GM12892 (cell line): ENCODE data around the gene NECAB3.

ENCODE experiments used
- DNase-seq: peaks from one replicate; pipeline ENCODE4 v3.0.0; 2011; ENCODE audit not compliant: insufficient read length
- FAIRE-seq: peaks from 2 replicates; lab custom pipeline; 2011; peaks lifted over from hg19 to GRCh38; lab: Jason Lieb, UNC
- POLR2A ChIP-seq: IDR thresholded peaks from 2 replicates; pipeline ENCODE4 v1.6.1; 2011; ENCODE audit warnings: low read depth, low read length, control low read depth
- POLR2AphosphoS5 ChIP-seq: IDR thresholded peaks from 2 replicates; pipeline ENCODE4 v1.6.1; 2011; ENCODE audit warnings: low read depth, low read length, control low read depth
- TAF1 ChIP-seq: IDR thresholded peaks from 2 replicates; pipeline ENCODE4 v1.6.1; 2011; ENCODE audit warnings: low read depth, mild to moderate bottlenecking, control low read depth, low read length, borderline replicate concordance

The NECAB3 gene

DNA sequence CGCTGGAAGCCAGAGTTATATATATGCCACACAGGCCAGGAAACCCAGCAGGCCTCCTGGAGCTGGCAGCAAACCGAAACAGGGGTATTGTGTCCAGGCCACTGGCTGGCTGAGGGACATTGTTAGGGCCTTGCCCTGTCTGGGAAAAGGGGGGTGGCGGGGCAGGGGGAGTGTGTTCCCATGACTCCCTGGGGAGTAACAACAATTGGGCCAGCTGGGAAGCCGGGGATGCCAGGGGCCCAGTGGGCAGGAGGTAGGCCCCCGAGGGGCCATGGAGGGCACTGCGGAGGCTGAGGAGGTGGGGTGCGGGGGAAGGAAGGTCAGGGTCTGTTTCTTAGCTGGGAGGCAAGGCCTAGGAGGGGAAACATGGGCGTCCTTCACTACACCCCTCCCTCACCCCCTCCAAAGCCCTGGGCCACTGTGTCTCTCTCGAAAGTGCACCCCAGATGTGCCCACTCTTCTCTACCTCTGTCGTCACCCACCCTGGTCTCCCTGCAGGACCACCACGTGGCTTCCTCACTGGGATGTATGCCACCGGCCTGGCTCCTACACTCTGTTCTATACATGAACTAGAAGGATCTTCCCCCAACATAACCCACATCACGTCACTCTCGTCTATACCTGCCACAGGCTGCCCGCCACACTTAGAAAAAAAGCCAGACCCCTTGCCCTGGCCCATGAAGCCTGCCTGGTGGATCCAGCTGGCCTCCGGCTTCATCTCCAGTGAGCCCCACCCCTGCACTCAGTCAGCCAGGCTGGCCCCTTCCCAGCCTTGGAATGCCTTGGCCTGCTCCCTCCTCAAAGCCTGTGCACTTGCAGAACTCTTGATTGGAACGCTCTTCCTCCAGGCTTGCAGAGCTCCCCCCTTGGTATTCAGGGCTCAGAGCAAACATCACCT is 19.8 kb upstream of the NECAB3 start:
- FAIRE-seq = no peak
- DNase-seq = no peak
- no peak for TF ChIP-seq POLR2AphosphoS5
- TF ChIP-seq TAF1 = no peak
- no peak for TF ChIP-seq POLR2A

DNA sequence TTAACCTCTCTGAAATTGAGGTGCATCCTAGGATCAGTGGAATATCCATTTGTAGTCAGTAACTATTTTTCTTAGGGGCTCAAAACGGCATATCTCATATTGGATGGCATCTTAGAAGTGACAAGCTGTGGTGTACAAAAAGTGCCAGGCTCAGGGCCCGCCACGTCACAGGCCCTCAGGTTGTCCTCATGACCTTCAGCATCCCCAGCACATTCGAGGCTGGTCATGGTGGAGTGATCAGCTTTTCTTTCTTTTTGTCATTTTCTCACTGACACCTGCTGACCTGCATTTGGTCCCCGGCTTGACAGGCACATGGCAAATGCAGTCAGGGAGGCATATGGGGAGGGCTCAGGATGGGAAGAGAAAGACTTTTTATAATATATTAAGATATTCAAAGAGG is 19.1 kb upstream of the NECAB3 start:
- no peak for DNase-seq
- FAIRE-seq = no peak
- TF ChIP-seq POLR2AphosphoS5 = no peak
- TF ChIP-seq POLR2A = no peak
- TF ChIP-seq TAF1 = no peak

DNA sequence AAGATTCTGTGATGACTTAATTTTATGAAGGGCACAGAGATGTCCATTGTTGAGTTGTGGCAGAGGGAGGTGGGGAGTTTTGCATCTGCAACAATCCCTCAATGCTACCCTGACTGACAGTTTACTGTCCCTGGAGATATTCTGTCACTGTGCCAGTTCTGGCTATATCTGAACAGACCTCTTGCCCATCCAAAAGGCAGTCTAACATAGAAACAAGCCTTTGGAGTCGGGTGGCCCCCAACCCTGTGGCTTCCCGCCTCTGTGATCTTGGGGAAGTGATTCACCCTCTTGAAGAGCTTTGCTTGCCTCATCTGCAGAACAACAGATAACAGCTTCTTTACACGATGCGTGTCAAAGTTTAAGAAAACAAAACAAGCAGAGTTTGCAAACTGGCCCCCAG is 15.7 kb upstream of the NECAB3 start:
- no peak for TF ChIP-seq TAF1
- no peak for TF ChIP-seq POLR2AphosphoS5
- no peak for TF ChIP-seq POLR2A
- DNase-seq = no peak
- no peak for FAIRE-seq

DNA sequence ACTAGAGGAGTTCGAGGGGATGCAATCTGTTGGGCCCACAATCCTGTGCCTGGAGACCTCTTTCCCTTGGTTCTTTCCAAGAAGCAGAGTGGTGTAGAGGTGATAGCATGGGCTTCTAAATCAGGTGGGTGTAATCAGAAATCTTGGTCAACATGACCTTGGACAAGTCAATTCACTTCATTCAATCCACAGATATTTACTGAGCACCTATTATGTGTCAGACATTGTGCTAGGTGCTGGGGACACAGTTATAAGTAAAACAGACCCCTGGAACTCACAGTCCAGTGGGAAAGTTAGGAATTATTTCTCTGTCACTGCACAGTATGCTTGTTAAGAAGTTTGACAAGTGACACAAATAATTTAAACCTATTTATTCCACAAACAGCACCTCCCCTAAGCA is 15.3 kb upstream of the NECAB3 start:
- DNase-seq (no peak), FAIRE-seq (no peak)
- TF ChIP-seq POLR2A (no peak), TAF1 (no peak), POLR2AphosphoS5 (no peak)

DNA sequence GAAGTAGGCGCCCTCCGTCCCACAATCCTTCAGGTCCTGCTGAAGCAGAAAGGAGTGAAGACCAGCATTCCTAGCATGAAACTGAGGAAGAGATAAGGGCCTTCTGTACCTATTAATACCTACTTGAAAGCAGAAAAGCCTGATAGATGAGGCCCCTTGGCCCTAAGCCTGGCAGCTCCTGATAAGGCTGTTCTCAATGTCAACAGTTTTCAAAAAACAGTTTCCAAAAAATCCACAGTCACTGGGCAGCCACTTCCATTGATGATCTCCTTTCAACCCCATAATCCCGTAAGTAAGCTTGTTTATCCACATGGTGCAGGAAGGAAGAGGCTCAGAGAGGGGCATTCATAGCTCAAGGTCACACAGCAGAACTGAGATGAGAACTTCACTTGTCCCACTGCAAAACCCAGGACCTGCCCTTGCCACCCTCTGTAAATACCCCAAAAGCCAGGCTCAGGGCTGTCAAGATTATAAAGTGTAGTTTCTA is 14.8 kb upstream of the NECAB3 start:
- no peak for DNase-seq
- FAIRE-seq = no peak
- TF ChIP-seq POLR2A (no peak), TAF1 (no peak), POLR2AphosphoS5 (no peak)

DNA sequence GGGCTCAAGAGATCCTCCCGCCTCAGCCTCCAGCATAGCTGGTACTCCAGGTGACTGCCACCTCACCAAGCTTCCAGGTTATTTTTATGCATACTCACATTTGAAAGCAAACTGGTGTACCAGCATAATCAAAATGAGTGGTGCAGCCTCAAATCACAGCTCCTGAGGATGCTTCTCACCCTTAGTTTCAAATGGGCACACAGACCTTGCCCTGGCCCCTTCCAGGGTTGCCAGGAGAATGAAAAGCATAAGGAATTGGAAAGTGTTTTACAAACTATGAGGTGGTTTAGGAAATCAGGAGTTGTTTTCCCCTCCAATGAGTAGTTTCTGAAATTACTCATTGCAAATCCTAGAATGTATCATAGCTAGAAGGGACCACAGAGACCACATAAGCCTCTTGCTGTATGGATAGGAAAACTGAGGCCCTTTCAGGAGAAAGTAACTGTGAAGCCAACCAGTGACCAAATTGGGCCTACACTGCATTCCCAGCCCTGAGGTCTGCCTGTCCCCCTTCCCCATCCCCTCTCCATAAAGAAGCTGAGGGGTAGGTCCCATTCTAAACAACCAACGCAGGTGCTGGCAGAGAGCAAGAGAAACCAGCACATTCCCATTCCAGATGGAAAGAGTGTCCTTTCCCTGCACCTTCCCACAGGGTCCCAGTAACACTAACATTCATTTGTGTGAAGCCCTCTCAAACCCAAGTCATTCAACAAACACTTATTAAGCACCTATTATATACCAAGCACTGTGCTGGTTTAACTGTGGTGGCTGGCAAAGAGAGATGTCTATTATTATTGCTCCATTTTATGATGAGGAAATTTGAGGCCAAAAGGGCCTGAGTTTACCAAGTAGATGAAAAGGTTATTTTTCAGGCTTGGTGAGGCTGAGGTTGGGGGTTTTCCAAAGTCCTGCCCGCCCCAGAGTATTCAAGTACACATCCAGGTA is 14.0 kb upstream of the NECAB3 start:
- no peak for TF ChIP-seq POLR2A
- TF ChIP-seq POLR2AphosphoS5 = no peak
- TF ChIP-seq TAF1 = no peak
- DNase-seq (no peak), FAIRE-seq (no peak)

DNA sequence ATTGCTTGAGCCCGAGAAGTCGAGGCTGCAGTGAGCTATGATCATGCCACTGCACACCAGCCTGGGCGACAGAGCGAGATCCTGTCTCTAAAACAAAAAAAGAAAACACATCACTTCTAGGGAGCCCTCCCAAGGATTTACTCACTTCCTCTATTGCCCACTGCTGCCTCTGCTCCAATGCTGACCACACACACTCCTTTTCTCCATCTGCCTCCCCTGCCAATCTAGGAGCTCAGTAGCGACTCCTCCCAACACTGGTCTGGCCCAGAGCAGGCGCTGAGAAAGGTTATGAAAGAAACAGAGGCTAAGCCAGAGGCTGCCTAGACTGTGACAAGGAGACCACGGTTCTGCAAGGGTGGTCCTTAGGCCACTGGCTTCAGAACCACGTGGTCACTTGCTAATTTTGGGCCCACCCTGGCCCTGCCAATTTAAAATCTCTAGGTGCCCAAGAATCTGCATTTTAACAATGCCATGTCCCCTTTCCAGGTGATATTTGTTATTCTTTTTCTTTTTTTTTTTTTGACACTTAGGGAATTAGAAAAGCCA is 13.2 kb upstream of the NECAB3 start:
- DNase-seq (no peak), FAIRE-seq (no peak)
- TF ChIP-seq TAF1 (no peak), POLR2A (no peak), POLR2AphosphoS5 (no peak)

DNA sequence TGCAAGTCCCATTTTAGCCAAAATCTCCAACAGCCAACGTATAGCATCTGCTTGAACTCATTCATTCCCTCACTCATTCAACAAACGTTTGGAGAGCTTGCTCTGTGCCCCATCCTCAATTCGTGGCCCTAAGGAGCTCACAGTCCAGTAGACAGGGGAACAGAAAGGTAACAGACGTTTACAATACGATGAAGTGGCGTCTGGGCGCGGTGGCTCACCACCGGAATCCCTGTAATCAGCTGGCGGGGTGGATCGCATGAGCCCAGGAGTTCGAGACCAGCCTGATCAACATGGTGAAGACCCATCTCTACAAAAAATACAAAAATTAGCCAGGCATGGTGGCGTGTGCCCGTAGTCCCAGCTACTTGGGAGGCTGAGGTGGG is 12.7 kb upstream of the NECAB3 start:
- no peak for FAIRE-seq
- DNase-seq = no peak
- TF ChIP-seq POLR2A (no peak), TAF1 (no peak), POLR2AphosphoS5 (no peak)

DNA sequence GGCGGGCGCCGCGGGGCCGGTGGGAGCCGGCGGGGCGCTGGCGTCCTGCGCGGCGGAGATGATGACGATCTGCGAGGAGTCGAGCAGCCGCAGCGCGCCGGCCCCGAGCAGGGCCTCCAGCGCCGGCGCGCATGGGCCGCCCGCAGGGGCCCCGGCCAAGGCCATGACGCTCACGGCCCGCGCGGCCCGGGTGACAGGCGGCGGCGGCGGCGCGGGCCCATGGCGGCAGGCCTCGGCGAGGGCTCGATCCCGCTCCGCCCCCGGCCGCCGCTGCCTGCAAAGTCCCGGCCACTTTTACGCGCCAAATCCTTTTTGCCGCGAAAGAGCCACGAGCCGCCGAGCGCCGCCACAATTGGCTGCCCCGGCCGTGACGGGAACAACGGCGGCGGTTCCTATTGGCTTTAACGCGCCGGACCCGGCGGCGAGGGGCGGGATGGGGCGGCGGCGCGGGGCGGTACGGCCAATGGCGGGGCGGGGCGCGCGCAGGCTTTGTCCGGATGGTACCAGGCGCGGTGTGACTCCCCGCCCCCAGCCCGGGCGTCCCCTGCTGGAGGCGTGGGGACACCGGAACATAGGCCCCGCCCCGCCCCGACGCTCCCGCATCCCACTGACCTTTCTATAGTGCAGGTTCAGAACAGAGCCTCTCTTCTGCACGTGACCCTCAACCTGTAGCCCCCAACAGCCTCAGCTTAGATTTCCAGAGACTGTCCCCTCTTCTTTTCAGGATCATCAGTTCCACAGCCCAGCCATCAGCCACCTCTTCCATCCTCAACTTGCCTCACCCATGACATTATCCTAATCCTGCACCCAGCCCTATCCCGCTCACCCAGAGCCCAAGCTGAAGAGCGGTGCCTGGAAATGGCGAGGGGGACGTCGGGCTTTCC is 12.1 kb upstream of the NECAB3 start, which contains the start of gene E2F1:
Gene E2F1, minus strand, starts transcription at position 286 of the 884 bp plus-strand sequence. Its CDS starts 121 bp downstream, at position 165.
- peak; percentile 85 for FAIRE-seq
- no peak for TF ChIP-seq POLR2AphosphoS5
- TF ChIP-seq POLR2A = no peak; the same call in 1 of the 2 replicates
- TF ChIP-seq TAF1 = no peak
- peak; percentile 98 for DNase-seq

DNA sequence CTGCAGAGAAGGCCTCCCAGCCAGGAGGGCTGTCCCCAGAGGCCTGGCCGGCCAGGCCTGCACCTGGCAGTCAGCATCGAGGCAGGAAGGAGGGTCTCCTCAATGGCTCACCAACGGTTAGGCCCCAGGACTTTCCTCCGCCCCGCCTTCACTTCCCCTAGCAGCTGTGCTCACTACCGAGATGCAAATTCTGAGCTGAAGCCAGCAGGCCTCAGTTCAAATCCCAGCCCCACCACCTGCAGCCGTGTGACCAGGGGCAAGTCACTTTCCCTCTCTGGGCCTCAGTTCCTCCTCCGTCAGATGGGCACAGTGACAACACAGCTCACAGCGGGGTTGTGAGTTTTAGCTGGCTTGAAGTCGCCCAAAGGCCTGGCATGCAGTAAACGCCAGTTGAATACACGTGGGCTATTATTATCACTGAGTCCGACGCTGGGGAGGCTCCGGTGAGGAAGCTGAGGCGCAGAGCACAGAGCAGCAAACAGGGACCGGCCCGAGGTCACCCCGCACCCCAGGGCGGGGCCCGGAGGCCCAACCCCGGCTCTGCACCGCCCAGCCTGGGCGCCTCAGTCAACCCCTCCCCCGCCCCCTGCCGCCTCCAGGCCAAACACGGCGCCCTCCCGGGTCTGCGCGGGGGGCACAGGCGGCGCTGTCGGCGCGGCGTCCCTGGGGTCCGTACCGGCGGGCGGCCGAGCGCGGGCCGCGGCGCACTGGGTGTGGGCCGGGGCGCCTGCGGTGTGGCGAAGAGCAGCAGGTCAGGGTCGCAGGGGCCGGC is 11.3 kb upstream of the NECAB3 start:
- TF ChIP-seq POLR2A (peak; percentile 54; the same call in 1 of the 2 replicates), TAF1 (no peak), POLR2AphosphoS5 (no peak; the same call in 1 of the 2 replicates)
- DNase-seq (peak; percentile 79), FAIRE-seq (peak; percentile 86)
